HCEC 1CT (cell line): ENCODE measurements around the gene OR2S2.
A peak's percentile ranks its signal among the peaks of the same experiment; 100 is the strongest.
"Not testable (repeated sequence)": the region's sequence is repeated elsewhere in the genome, so short reads cannot be mapped to it uniquely, and the experiment has no call there.

Experiments
- DNase-seq: peaks from one replicate; pipeline ENCODE4 v3.0.0-alpha.2; 2017

OR2S2 gene

DNA sequence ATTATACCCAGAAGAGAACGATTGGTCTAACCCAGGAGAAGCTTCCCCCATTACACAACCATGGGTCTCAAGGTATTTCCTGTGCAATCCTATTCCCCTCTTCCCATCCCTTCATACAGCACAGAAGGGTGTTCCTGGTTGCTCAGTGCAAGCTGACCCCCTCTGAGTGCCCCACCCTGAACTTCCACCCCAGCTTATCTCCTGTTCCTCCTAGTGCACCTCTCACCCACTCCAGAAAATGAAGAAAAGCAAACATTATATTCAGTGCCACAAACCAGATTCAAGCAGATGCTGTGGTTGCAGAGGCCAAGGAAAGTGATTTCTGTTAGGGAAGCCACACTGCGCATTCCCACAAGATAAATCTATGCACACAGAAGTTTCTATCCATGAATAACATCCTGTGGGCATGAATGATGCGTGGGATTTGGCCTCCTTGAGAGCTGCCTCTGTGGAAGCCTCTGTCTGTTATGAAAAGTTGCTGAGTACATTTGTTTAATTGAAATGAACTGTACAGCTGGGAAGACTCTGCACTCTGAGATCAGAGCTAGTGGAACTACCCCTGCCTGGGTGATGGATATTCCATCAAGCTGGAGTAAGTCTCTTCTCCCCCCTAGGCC, 2.2 kb upstream of the OR2S2 start:
- DNase-seq: no peak

DNA sequence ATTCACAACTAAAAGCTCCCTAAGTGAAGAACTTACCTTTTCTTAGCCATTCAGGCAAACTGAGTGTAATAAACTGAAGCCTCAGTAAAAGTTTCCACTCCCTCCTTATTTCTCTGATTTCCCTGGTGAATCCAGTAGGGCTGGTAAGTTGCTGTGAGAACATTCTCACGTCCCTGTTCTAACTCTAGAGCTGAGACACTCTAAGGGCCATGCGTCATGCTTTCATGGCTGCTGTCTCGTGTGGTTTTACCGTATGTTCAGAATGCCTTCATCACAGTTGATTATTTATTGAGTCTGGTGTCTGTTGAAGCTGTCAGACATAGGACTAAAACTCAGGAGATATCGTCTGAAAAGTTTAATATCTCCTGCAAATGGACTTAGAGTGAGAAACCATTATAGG, 1.3 kb downstream of the OR2S2 start:
- DNase-seq: no peak

DNA sequence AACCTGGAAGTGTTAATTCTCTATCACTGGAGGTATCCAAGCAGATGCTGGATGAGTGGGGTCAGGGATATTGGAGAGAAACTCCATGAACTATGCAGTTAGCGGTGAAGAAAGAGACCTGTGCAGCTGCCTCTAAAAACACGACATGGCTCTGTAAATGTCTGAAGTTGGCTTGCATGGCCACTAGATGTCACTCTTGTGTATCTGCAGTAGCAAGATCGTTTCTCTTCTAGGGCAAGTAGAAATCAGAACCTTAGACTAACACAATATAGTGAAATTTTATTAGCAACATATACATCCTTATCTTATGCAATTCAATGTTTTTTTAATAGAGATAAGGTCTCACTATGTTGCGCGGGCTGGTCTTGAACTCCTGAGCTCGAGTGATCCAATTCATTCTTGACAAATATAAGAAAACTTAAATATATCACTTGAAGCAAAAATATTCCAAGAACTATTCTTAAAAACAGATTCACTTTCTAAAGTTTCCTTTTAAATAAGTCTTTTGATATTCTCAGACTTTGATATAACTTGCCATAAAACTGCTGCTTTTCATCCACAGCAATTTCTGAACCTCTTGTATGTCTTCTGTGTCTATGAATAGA, 2.9 kb downstream of the OR2S2 start:
- DNase-seq: peak; percentile 78

DNA sequence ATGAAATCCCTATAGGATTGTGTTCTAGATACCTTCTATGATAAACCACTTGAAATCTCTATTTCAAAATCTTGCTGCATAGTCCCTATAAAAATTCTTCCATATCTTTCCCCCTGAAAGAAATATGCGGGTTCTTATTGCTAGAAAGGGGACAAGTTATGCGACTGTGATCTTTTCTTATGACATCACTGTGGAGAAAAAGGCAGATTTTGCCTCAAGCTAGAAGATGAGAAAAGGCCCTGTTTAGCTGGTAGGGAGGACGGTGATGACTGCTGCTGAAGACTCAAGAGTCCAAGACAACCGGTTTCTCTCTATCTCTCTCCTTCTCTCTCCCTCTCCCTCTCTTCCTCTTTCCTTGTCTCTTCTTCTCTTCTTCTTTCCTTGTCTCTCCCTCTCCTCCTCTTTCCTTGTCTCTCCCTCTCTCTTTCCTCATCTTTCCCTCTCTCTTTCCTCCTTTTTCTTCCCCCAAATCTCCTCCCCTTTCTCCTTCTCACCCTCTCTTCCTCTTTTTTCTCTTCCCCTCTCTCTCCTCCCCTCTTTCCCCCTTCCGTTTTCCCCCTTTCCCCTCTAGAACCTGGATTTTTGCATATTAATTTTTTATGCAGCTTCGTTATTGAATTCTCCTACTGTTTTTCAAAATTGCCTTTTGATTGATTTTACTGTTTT, 5.3 kb downstream of the OR2S2 start:
- DNase-seq: no peak

DNA sequence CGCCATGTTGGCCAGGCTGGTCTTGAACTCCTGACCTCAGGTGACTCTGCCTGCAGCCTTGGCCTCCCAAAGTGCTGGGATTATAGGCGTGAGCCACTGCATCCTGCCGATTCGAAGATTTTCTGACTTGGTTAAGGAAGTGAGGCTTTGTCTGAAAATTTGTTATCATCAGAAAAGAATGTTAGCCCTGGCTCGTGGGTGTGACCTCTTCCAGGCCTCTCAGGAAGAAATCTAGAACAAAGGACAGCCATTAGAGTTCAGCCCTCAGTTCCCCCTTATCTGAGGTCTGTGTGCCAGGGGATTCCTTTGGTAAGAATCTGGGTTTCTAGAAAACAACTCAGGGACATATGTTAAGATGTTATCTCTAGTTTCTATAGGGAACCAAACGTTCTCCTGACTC, 6.2 kb downstream of the OR2S2 start:
- peak; percentile 76 for DNase-seq

DNA sequence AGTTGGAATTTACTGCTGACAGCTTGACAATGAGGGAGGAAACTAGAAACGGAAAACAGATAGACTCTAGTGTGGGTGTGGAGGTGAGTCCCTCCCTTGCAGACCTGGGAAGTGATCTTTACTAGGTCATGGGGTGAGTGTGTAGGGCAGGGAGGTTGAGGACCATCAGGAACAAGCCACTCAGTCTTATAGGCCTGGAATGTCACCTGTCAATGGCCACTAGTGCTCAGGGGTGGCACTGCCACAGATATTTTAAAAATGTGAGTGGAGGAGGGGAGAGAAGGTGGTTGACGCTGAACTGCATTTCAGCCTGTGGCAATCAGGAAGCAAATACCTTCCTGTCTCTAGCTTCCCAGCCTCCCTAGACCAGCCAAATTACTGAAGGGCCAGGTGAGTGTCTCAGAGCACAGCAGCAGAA, 9.0 kb downstream of the OR2S2 start:
- no peak for DNase-seq

DNA sequence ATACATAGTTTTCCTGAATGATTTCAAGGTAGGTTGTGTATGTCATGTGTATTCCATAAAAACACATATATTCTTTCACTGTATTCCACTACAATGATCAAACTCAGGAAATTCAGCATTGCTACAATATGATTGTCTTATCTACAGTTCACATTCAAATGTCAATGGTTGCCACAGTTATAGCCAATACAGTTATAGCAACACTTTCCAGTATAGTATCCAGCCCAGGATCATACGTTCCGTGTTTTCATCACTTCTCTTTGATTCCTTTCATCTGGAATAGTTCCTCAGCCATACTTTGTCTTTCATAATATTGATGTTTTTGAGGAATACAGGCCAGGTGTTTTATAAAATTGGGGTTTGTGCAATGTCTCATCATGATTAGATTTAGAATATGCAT, 9.5 kb downstream of the OR2S2 start:
- no peak for DNase-seq

DNA sequence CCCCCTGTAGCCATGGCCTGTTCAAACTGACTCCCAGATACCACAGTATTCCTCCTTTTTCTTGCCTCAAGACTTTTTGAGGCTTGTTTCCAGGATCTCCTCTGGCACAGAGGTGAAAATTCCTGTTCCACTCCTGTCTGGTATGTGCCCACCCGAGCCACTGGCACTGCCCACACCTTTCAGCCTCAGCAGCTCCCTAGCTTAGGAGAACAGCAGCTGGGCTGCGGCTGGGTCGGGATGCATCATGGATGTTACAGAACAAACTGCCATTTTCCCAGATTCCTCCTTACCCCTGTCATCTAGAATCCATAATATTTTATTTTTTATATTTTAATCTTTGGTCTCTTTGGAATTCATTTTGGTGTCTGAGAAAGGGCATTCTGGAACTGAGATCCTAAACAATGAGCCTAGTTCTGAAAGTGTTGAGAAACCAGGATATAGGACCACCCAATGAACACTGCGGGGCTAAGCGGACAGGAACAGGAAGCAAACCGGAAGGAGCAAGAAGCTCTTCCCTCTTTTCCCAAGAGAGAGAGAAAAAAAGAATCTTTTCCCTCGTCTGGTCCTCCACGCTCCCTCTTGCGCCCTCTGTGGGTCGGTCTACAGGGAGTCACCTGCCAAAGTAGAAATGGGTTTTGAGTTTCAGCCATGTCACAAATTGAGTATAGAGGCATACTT, 12.5 kb downstream of the OR2S2 start:
- DNase-seq: peak; percentile 93

DNA sequence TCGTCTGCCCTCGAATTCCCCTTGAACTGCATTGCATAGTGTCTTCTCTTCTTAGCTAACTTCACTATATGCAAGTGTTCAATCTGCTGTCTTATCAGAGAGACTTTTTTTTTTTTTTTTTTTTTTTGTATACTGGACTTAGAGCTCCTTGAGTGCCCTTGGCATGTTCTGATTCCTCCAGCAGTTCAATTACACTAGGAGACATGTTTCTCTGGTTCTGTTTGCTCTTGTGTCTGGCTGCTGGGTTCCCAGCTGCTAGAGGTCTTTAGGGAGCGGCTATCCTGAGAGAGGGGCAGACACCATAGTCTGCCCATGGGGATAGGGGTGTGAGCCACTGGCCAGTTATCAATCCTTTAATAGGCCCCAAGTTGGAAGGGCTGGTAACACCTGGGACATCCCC, 13.1 kb downstream of the OR2S2 start:
- no peak for DNase-seq

DNA sequence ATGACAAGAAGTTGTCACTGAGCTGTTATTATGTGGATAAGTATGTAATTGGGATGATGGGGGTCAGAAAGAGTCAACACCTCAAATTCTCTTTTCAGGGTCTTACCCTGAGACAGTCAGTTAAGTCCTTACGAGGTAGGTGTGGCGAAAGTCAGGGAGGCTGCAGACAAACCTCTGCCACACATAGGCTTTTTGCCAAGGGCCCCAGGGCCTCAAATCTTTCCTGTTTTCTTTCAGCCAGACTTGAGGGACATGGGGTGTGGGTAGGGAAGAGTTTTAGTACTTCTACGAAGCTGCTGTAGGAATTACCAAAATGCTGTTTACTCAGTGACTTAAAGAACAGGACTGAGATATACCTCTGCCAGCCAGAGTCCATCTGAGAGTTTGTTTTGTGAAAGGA, 13.8 kb downstream of the OR2S2 start:
- no peak for DNase-seq

DNA sequence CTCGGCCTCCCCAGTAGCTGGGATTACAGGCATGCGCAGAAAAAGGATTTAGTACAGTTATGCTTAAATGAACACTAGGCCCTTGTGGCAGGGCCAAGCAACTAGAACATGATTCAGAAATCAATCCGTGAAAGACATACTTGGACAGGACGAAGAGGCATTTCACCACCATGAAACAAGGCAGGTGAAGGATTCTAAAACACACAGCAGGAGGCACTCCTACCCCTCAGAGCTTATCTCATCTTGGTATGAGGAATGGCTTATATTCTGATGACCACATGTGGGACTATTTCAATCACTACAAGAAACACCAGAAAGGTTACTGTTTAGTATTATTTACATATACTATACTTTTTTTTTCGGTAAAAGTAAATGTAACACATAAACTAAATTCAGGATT, 15.7 kb downstream of the OR2S2 start:
- no peak for DNase-seq

DNA sequence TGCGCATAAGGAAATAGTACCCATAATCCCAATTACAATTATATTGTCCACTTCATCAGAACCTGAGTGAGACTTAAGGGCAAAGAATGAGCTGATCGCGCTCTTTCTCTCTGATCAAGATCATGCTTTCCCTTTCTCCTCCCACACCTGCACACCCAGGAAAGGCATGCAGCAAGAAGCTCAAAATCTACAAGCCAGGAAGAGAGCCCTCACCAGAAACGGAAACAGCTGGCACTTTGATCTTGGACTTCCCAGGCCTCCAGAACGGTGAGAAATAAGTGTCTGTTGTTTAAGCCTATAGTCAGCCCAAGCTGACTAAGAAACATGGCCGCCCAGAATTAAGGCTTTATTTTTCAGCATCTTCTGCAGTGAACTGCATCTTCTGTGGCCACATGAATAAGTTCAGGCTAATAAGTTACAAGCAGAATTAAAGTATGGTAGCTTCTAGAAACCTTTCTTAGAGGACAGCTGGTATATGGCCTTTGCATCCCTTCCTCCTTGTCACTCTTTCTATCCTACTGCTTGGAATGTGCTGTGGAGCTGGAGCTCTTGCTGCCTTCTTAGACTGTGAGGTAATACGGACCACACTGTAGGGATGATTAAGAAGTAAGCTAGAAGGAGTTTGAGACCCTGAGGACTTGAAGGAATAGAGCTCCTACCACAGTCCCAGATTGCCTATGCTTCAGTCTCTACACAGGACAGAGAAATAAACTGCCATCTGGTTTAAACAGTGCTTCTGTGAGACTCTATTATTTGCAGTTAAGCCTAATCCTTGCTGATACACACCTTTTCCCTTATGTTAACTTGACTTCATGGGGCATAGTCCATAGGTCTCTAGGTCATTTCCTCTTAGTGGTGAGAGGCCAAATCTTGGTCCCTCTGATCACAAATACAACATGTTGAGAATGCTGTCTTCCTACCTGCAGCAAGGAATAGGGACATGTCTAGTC, 17.2 kb downstream of the OR2S2 start:
- no peak for DNase-seq

DNA sequence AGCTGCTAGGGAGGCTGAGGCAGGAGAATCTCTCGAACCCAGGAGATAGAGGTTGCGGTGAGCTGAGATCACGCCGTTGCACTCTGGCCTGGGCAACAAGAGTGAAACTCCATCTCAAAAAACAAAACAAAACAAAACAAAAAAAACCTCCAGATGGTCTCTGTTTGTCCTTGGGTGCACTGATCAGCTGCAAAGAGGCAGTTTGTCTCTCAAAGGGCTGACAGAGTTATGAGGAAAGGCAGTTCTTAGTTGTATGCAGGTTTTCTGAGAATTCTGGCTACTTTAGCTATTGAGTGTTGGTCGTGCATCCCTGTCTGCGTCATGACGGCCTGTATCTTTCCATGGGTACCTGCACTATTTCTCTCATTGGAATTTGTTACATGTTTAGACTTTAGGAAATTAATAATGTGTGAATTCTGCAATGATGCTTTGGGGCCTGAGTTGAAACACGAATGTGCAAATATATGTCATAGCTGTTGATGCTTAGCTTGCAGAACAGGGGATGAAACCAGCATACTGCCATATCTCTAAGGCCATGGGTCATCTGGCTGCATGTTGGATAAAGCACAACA, 18.2 kb downstream of the OR2S2 start:
- no peak for DNase-seq

DNA sequence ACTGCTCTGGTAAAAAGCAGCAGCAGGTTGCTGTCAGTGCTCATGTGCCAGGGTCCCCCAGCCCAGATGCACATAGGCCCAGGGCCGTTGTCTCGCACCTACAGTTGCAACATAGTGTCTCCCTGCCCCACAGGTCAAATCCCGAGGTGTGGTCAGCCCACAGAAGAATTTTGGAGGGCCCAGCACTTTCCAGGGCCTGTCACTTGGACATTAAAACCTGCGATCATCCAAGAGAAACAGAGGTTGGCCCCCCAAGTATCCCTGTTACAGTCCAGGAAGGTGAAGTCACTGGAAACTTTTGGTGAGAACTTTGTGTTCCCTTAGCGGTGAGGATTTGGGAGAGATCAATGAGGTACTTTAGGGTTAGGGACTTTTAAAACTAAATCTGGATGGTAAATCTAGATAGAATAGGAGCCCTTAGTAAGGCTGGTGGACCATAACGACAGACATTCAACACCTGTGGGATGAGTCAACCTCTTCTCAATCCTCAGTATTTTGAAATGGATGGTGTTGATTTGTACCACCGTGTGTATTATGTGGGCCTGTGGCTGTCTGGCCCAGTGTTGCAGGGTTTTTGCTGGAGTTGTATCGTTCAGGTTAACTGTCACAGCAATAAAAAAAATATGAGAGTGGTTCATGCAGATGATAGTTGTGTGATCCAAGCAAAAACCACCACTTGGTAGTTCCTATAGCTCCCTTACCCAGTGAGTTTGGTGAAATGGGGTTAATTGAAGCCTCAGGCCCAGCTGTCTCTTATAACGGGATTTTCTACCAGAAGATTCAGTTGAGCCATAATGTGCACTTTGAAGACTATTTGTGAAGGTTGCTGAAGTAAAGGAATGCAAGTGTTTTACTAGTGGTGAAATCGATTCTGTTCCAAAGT, 19.2 kb downstream of the OR2S2 start:
- DNase-seq: no peak

DNA sequence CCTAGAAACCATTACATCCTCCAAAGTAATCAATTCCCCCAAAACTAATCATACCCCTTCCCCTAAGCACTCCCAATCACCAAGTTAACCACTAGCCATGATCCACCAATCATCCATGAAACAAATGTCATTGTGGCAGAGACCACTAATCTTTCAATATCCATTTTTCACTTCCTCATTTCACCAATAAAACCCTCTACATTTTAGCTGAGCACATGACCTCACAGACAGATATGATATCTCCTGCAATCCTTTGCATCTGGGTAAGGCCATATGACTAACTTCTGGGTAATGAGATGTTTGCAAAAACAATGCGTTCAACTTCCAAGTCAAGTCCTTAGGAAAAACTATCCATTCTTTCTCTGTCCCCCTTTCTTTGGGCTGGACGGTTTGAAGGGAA, 20.7 kb downstream of the OR2S2 start:
- peak; percentile 9 for DNase-seq

DNA sequence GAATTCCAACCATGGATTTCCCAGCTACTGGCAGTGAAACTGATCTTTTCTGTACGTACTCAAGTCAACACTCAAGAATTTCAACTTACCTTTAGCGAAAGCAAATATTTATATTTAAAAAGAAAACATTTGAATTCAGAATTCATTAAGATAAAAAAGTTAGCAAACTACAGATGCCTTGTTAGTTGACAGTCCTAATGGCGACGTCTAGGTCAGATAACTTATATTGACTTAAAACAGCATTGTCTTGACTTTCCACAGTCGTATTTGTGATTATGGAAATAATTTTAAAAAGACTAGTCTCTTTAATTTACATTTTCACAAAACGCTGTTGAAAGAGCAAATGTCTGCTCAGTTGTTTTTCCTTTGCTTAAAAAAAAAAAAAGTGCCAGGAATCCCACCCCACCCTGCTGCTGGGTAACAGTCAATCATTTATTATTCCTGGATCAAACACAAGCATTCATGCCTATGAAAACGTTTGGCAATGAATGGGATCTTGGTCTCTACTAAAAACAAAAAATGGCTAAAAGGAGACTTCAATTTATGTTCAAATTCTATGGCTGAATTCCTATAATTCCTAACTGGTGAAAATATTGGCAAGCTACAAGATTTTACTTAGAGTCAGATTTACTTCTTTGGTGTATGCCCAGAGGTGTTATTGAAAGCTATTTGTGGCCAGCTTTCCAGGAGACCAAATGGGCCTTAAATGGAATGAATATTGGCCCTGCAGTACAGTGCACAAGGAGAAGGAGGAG, 22.0 kb downstream of the OR2S2 start:
- peak; percentile 48 for DNase-seq

DNA sequence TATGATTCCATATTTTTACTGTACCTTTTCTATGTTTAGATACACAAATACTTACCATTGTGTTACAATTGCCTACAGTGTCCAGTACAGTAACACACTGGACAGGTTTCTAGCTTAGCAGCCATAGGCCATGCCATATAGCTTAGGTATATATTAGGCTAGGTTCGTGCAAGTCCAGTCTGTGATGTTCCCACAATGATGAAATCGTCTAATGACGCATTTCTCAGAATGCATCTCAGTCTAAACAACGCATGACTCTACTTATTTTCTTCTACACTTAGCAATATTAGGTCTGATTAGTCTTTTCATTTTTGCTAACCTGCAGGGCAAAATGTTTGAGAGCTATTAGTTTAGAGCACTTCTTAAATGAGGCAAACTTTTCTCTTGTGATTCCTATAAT, 22.7 kb downstream of the OR2S2 start:
- DNase-seq: no peak

DNA sequence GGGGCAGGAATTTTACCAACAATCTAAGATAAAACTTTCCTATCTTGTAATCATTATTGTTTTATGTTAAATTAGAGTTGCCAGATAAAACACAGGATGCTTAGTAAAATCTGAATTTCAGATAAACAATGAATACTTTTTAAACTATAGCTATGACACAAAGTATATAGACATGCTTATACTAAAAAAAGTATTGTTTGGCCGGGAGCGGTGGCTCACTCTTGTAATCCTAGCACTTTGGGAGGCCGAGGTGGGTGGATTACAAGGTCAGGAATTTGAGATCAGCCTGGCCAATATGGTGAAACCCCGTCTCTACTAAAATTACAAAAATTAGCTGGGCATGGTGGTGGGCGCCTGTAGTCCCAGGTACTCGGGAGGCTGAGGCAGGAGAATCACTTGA, 23.9 kb downstream of the OR2S2 start:
- DNase-seq: not testable (repeated sequence)

DNA sequence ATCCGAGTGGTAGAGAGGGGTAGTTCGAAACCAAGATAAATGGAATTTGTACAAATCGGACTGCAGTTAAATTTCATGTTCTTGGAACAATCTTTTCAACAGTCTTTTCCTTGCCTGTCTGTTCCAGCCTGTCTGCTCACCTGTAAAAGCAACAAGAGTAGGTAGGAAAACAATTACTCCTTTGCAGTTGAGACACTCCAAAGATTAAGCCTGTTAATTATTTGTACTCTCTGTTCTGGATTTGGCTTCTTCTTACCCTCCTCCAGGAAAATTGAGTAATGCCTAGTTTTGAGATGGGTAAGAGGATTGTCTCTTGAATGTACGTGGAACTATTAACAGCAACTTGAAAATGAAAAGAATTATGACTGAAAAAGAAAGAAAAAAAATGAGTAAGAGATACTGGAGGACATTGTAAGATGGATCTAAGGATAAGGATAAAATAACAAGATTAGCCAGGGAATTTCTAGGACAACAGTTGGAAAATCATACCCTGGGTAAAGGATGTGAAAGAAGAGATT, 24.3 kb downstream of the OR2S2 start:
- no peak for DNase-seq

DNA sequence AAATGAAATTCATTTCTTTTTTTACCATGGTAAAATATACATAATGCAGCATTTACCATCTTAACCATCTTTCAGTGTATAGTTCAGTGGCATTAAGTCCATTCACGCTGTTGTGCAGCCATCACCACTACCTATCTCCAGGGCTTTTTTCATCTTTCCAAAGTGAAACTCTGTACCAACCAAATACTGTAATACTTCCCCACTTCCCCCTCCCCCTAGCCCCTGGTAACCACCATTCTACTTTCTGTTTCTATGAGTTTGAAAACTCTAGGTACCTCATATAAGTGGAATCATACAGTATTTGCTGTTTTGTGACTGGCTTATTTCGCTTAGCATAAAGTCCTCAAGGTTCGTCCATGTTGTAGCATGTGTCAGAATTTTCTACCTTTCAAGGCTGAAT, 25.2 kb downstream of the OR2S2 start:
- no peak for DNase-seq
